NCI-H2196 treated with DMSO at 0.1 percent for 48 hours (cell line): Measurements from ENCODE around the gene SVEP1.
"Not testable (repeated sequence)": the region's sequence is repeated elsewhere in the genome, so short reads cannot be mapped to it uniquely, and the experiment has no call there.

ENCODE experiments used
- DNase-seq: peaks from one replicate; lab custom pipeline; 2025; ENCODE audit not compliant: unreplicated experiment; lab: John Stamatoyannopoulos, UW

The SVEP1 gene

GRCh38 chr9:110383491-110383890, 196.1 kb downstream of the SVEP1 start:
- no peak for DNase-seq

GRCh38 chr9:110382731-110383130, 196.8 kb downstream of the SVEP1 start:
- no peak for DNase-seq

- no peak for DNase-seq
Measured at GRCh38 chr9:110371411-110372007, 208.0 kb downstream of the SVEP1 start.

GRCh38 chr9:110370315-110370714, 209.2 kb downstream of the SVEP1 start:
- DNase-seq: no peak

GRCh38 chr9:110364451-110364850, 215.1 kb downstream of the SVEP1 start:
- DNase-seq: no peak

- DNase-seq: not testable (repeated sequence)
Measured at GRCh38 chr9:110358992-110359391, 220.5 kb downstream of the SVEP1 start.

GRCh38 chr9:110357505-110357904, 222.0 kb downstream of the SVEP1 start:
- DNase-seq: no peak

GRCh38 chr9:110356639-110357395, 222.7 kb downstream of the SVEP1 start:
- DNase-seq: no peak

- DNase-seq: no peak
Measured at GRCh38 chr9:110355911-110356310, 223.6 kb downstream of the SVEP1 start.

GRCh38 chr9:110351009-110351467, 228.5 kb downstream of the SVEP1 start:
- no peak for DNase-seq

GRCh38 chr9:110346325-110346724, 233.2 kb downstream of the SVEP1 start:
- DNase-seq: no peak

- DNase-seq: no peak
Measured at GRCh38 chr9:110344821-110345220, 234.7 kb downstream of the SVEP1 start.

GRCh38 chr9:110343551-110343950, 236.0 kb downstream of the SVEP1 start:
- DNase-seq: no peak

GRCh38 chr9:110340306-110340705, 239.2 kb downstream of the SVEP1 start:
- DNase-seq: no peak

- no peak for DNase-seq
Measured at GRCh38 chr9:110338143-110338542, 241.4 kb downstream of the SVEP1 start.

- DNase-seq: no peak
Measured at GRCh38 chr9:110337727-110338126, 241.8 kb downstream of the SVEP1 start, which contains the start of gene TXNDC8. Gene TXNDC8, minus strand, starts transcription at chr9:110337863.

GRCh38 chr9:110336363-110336762, 243.2 kb downstream of the SVEP1 start:
- no peak for DNase-seq

- DNase-seq: no peak
Measured at GRCh38 chr9:110334871-110335270, 244.7 kb downstream of the SVEP1 start.

- DNase-seq: no peak
Measured at GRCh38 chr9:110334183-110334582, 245.4 kb downstream of the SVEP1 start.

GRCh38 chr9:110332766-110333165, 246.8 kb downstream of the SVEP1 start:
- DNase-seq: no peak

- no peak for DNase-seq
Measured at GRCh38 chr9:110330484-110331105, 248.9 kb downstream of the SVEP1 start.

GRCh38 chr9:110329639-110330230, 249.8 kb downstream of the SVEP1 start:
- no peak for DNase-seq
